Lower leg skin (tissue), 4 donors: ENCODE data around the gene ZSCAN21. TPM values are rescaled to one million over a fixed set of nuclear protein-coding genes. Genes with fewer than 3 reads are reported as not detected.

Source experiments
- DNase-seq, 2 donors: peaks; one replicate each; pipeline ENCODE4 v3.0.0-alpha.2; 2019; ENCODE audit warnings: low spot score in 2 of 2
- H3K4me3 ChIP-seq: fragments of 200-600 bp; sonication (generic); 2 replicates; pipeline ENCODE4 v1.5.1; 2017; ENCODE audit warnings: mild to moderate bottlenecking, low read depth; ENCODE audit not compliant: poor library complexity, severe bottlenecking
- POLR2A ChIP-seq, 2 donors: fragments of 450-650 bp; IDR thresholded peaks; one replicate each; pipeline ENCODE4 v1.6.1; 2016 to 2017; ENCODE audit warnings: antibody characterized with exemption in 2 of 2, mild to moderate bottlenecking in 1 of 2, moderate library complexity in 1 of 2
- WGBS, 2 donors: methylation state at CpG; one replicate each; pipeline ENCODE4 v1.1.5; 2018; 5-methylcytosine and 5-hydroxymethylcytosine counted together
- intact Hi-C: fragments of 100-400 bp; cut with DNase I; formaldehyde crosslinking; loops from one replicate; pipeline ENCODE4 v1.15.0; 2023; ENCODE audit warnings: low total_unique reads
- total RNA-seq, 4 donors: library from RNA; depleted of rRNA; stranded (reverse); fragments of >200 nt; gene quantifications; one replicate each; pipeline ENCODE4 v1.1.0, GENCODE V29; 2016
- TF ChIP-seq, protein P1 (sequence below), 3 donors: fragments of 450-650 bp; IDR thresholded peaks; one replicate each; pipeline ENCODE4 v1.5.1; 2016; ENCODE audit warnings: antibody characterized with exemption in 3 of 3, mild to moderate bottlenecking in 3 of 3, moderate library complexity in 2 of 3

The ZSCAN21 gene
- total RNA-seq, 4 donors from 2014 or later, result 13.2 to 25.5 (median 21.4) TPM

DNA sequence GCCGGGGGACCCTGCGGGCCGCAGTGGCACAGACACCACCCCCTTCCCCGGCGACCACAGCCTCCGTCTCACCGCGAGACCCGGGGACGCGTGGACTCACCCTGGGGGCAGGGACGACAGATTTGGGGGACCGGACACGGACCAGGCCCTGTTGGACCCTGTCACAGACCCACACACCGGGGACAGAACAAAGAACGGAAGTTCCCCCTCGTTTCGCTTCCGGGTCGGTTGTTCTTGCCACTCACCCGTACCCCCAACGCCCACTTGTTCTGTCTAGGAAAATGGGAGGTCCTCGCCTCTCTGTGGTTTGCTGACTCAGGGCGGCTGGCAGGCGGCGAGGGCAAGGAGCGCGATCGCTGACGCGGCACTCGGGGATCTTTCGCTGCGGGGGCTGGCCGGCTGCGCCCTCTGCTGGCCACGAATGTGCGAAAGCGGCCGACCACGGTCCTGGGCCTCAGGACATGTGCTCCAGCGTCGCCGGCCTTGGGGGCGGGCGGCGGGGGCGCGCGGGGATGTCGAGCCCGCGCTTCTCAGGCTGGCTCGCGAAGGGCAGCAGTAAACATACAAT, 32.0 kb downstream of the ZSCAN21 start, which contains the start of gene ZNF3:
TSS of gene ZNF3 (minus strand) at position 189 of the 568 bp plus-strand sequence. CDS start 4,366 bp downstream, outside the sequence.
- WGBS, 2 donors, result 0 to 1% methylated on average over 44 to 48 of the region's 55 CpGs
- H3K4me3 ChIP-seq, result peak within 1 kb of the TSS; percentile 73
- TF ChIP-seq POLR2A (IDR thresholded peaks at IDR 0.05), result peak in 1 of 2 donors; percentile 6
- TF ChIP-seq, protein P1, sequence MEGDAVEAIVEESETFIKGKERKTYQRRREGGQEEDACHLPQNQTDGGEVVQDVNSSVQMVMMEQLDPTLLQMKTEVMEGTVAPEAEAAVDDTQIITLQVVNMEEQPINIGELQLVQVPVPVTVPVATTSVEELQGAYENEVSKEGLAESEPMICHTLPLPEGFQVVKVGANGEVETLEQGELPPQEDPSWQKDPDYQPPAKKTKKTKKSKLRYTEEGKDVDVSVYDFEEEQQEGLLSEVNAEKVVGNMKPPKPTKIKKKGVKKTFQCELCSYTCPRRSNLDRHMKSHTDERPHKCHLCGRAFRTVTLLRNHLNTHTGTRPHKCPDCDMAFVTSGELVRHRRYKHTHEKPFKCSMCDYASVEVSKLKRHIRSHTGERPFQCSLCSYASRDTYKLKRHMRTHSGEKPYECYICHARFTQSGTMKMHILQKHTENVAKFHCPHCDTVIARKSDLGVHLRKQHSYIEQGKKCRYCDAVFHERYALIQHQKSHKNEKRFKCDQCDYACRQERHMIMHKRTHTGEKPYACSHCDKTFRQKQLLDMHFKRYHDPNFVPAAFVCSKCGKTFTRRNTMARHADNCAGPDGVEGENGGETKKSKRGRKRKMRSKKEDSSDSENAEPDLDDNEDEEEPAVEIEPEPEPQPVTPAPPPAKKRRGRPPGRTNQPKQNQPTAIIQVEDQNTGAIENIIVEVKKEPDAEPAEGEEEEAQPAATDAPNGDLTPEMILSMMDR (IDR thresholded peaks at IDR 0.05), result peak in 1 of 3 donors; percentile 90
- DNase-seq, result peak; percentile 98 to 100
- intact Hi-C loops, result no loop called here

DNA sequence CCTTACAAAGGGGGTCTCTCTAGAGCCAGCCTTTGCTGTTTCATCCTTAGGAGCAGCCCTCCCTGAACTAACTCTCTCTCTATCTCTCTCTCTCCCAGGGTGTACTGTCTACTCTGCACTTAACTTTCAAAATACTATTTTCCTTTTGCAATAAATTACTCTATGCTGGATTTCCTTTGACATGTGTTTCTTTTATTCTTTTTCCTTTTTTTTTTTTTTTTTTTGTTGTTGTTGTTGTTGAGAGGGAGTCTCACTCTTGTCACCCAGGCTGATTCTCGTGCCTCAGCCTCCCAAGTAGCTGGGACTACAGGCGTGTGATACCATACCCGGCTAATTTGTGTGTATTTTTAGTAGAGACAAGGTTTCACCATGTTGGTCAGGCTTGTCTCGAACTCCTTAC, 33.4 kb downstream of the ZSCAN21 start:
- 64 to 71% methylated on average over 4 of the region's 4 CpGs for WGBS, 2 donors
- intact Hi-C loops, result no loop called here
- H3K4me3 ChIP-seq, result no peak overlapping the region
- TF ChIP-seq, protein P1 (IDR thresholded peaks at IDR 0.05), result no peak
- no peak for TF ChIP-seq POLR2A (IDR thresholded peaks at IDR 0.05)
- DNase-seq, result no peak

GRCh38 chr7:100085515-100085914, 35.9 kb downstream of the ZSCAN21 start:
- H3K4me3 ChIP-seq, result no peak overlapping the region
- 56 to 60% methylated on average over 3 of the region's 3 CpGs for WGBS, 2 donors
- TF ChIP-seq, protein P1 (IDR thresholded peaks at IDR 0.05), result no peak
- TF ChIP-seq POLR2A (IDR thresholded peaks at IDR 0.05), result no peak

DNA sequence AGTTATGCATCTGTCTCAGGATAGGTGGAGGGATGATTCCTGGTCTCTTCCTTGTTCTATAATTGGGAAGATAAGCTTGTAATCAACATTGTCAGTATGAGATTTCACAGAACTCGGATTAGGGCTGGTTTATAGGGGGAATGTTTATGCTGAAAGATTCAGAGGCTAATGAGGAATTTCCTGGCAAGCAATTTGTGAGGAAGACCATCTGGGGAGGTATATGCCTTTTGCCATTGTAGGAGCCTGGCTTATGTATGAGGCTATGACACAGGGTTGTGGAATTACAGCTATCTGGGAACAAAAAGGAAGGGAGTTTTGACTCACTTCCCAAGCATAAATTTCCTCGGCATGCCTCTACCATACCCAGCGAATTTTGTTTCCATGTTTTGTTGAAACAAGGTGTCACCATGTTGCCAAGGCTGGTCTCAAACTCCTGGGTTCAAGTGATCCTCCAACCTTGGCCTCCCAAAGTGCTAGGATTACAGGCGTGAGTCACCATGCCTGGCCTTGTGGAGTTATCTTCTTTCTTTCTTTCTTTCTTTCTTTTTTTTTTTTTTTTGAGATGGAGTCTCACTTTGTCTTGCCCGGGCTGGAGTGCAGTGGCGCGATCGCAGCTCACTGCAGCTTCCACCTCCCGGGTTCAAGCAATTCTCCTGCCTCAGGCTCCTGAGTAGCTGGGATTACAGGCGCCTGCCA, 37.6 kb downstream of the ZSCAN21 start:
- WGBS, 2 donors, result 78% methylated on average over 10 of the region's 10 CpGs
- no peak for TF ChIP-seq POLR2A (IDR thresholded peaks at IDR 0.05)
- TF ChIP-seq, protein P1 (IDR thresholded peaks at IDR 0.05), result no peak
- DNase-seq, result no peak
- intact Hi-C loops, result no loop called here
- H3K4me3 ChIP-seq, result no peak overlapping the region

More at GRCh38 chr7:100085515-100085914, 35.9 kb downstream of the ZSCAN21 start:
- intact Hi-C loops, result no loop called here
- DNase-seq, result no peak

DNA sequence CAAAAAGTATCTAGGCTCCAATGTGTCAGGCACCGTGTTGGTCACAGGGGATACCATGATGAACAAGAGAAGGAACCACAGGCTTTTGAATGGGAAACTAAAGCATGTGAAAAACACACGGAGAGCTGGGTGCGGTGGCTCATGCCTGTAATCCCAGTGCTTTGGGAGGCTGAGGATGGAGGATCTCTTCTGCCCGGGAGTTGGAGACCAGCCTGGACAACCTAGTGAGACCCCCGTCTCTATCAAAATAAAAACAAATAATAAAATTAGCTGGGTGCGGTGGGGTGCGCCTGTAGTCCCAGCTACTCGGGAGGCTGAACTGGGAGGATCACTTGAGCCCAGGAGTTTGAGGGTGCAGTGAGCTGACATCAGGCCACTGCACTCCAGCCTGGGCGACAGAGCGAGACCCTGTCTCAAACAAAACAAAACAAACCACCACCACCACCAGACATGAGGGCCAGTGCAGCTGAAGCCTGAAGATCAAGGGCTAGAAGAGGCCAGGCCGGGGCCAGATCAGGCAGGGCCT, 38.6 kb downstream of the ZSCAN21 start:
- no peak overlapping the region for H3K4me3 ChIP-seq
- 78 to 79% methylated on average over 11 of the region's 11 CpGs for WGBS, 2 donors
- no peak for DNase-seq
- TF ChIP-seq POLR2A (IDR thresholded peaks at IDR 0.05), result no peak
- TF ChIP-seq, protein P1 (IDR thresholded peaks at IDR 0.05), result no peak
- intact Hi-C loops, result no loop called here
